CD4-positive, alpha-beta T cell treated with Interferon alpha-2 for 1 hour (primary cell): ENCODE results near the gene GAR1.
"Not testable (repeated sequence)": the region's sequence is repeated elsewhere in the genome, so short reads cannot be mapped to it uniquely, and the experiment has no call there.

Experiments
- DNase-seq, 2 donors: peaks; one replicate each; pipeline ENCODE4 v3.0.0-alpha.2; 2020 to 2022

Gene GAR1

GRCh38 chr4:109815151-109816081, at the start of gene GAR1:
GAR1 (plus strand) TSS chr4:109815762; CDS start chr4:109816165, 403 bp downstream.
- DNase-seq = peak; percentile 87 to 90

GRCh38 chr4:109782092-109782491, 33.5 kb upstream of the GAR1 start:
- DNase-seq = not testable (repeated sequence)

- DNase-seq = no peak
Observed at GRCh38 chr4:109786846-109787245, 28.7 kb upstream of the GAR1 start.

- DNase-seq = no peak
Observed at GRCh38 chr4:109787807-109788206, 27.8 kb upstream of the GAR1 start.

GRCh38 chr4:109795059-109795458, 20.5 kb upstream of the GAR1 start:
- no peak for DNase-seq

- DNase-seq = no peak
Observed at GRCh38 chr4:109798866-109799265, 16.7 kb upstream of the GAR1 start.

- no peak for DNase-seq
Observed at GRCh38 chr4:109801099-109801789, 14.3 kb upstream of the GAR1 start.

GRCh38 chr4:109801895-109802319, 13.7 kb upstream of the GAR1 start, which contains the start of gene CFI:
CFI (minus strand) TSS chr4:109801999; CDS start chr4:109801971, 28 bp downstream.
- no peak for DNase-seq

- peak; percentile 12 to 54 for DNase-seq
Observed at GRCh38 chr4:109803924-109804571, 11.5 kb upstream of the GAR1 start.

GRCh38 chr4:109809655-109810054, 5.9 kb upstream of the GAR1 start:
- DNase-seq = no peak

GRCh38 chr4:109810552-109811387, 4.8 kb upstream of the GAR1 start:
- no peak for DNase-seq

- DNase-seq = no peak
Observed at GRCh38 chr4:109811707-109812106, 3.9 kb upstream of the GAR1 start.

GRCh38 chr4:109816082-109816442, 500 bp downstream of the GAR1 start:
- peak; percentile 19 to 63 for DNase-seq

GRCh38 chr4:109816894-109817293, 1.3 kb downstream of the GAR1 start:
- no peak for DNase-seq

GRCh38 chr4:109818268-109818667, 2.7 kb downstream of the GAR1 start:
- DNase-seq = no peak

GRCh38 chr4:109820563-109820962, 5.0 kb downstream of the GAR1 start:
- no peak for DNase-seq

- no peak for DNase-seq
Observed at GRCh38 chr4:109821185-109821584, 5.6 kb downstream of the GAR1 start.

GRCh38 chr4:109826719-109827118, 11.2 kb downstream of the GAR1 start:
- peak in 1 of 2 donors; percentile 41 for DNase-seq

- DNase-seq = no peak
Observed at GRCh38 chr4:109827672-109828071, 12.1 kb downstream of the GAR1 start, which contains the start of gene RRH. RRH (plus strand) TSS chr4:109827972; CDS start chr4:109828028, 56 bp downstream.

- no peak for DNase-seq
Observed at GRCh38 chr4:109833756-109834155, 18.2 kb downstream of the GAR1 start.

GRCh38 chr4:109836985-109837384, 21.4 kb downstream of the GAR1 start:
- no peak for DNase-seq

- no peak for DNase-seq
Observed at GRCh38 chr4:109846395-109847098, 31.0 kb downstream of the GAR1 start.
